Panc1 (cell line): ENCODE results near the gene C3orf80.

Experiments used
- POLR2AphosphoS5 ChIP-seq: IDR thresholded peaks from 2 replicates; pipeline ENCODE4 v1.6.1; 2012; ENCODE audit warnings: mild to moderate bottlenecking, low read depth, low read length, moderate library complexity
- SIN3A ChIP-seq: IDR thresholded peaks from 2 replicates; pipeline ENCODE4 v1.6.1; 2012; ENCODE audit warnings: low read depth, mild to moderate bottlenecking, low read length, moderate library complexity, borderline replicate concordance; ENCODE audit not compliant: insufficient read depth

GRCh38 chr3:160221019-160221418 lies 4.2 kb upstream of the C3orf80 start:
- TF ChIP-seq POLR2AphosphoS5 = no peak
- TF ChIP-seq SIN3A = no peak
